Activated T-cell treated with anti-CD3 and anti-CD28 coated beads for 48 hours (primary cell): ENCODE data around the gene CREB3L1.
"Not testable (repeated sequence)": the region's sequence is repeated elsewhere in the genome, so short reads cannot be mapped to it uniquely, and the experiment has no call there.

Experiments
- DNase-seq: peaks from one replicate; pipeline ENCODE4 v3.0.0-alpha.2; 2020; ENCODE audit warnings: low read depth

CREB3L1 gene

GRCh38 chr11:46249103-46249937, 28.1 kb upstream of the CREB3L1 start:
- DNase-seq = no peak

- DNase-seq = no peak
Observed at GRCh38 chr11:46249938-46250744, 27.3 kb upstream of the CREB3L1 start.

GRCh38 chr11:46250745-46251052, 26.8 kb upstream of the CREB3L1 start:
- no peak for DNase-seq

GRCh38 chr11:46251954-46252353, 25.5 kb upstream of the CREB3L1 start:
- no peak for DNase-seq

- DNase-seq = no peak
Observed at GRCh38 chr11:46252373-46252914, 25.0 kb upstream of the CREB3L1 start.

- DNase-seq = no peak
Observed at GRCh38 chr11:46253258-46254132, 24.0 kb upstream of the CREB3L1 start.

- DNase-seq = no peak
Observed at GRCh38 chr11:46254133-46254491, 23.4 kb upstream of the CREB3L1 start.

- DNase-seq = no peak
Observed at GRCh38 chr11:46256540-46257001, 20.9 kb upstream of the CREB3L1 start.

GRCh38 chr11:46259347-46259746, 18.1 kb upstream of the CREB3L1 start:
- not testable (repeated sequence) for DNase-seq

GRCh38 chr11:46259971-46260560, 17.4 kb upstream of the CREB3L1 start:
- no peak for DNase-seq

- no peak for DNase-seq
Observed at GRCh38 chr11:46263120-46263519, 14.3 kb upstream of the CREB3L1 start.

- no peak for DNase-seq
Observed at GRCh38 chr11:46264030-46264429, 13.4 kb upstream of the CREB3L1 start.

- DNase-seq = no peak
Observed at GRCh38 chr11:46264976-46265375, 12.5 kb upstream of the CREB3L1 start.

- no peak for DNase-seq
Observed at GRCh38 chr11:46265764-46266163, 11.7 kb upstream of the CREB3L1 start.

- DNase-seq = no peak
Observed at GRCh38 chr11:46267930-46268329, 9.5 kb upstream of the CREB3L1 start.

- DNase-seq = no peak
Observed at GRCh38 chr11:46270684-46271083, 6.8 kb upstream of the CREB3L1 start.

GRCh38 chr11:46271407-46271806, 6.1 kb upstream of the CREB3L1 start:
- DNase-seq = no peak

GRCh38 chr11:46271875-46272815, 5.3 kb upstream of the CREB3L1 start:
- no peak for DNase-seq

- DNase-seq = no peak
Observed at GRCh38 chr11:46272816-46273427, 4.5 kb upstream of the CREB3L1 start.
